GM12878 (cell line): Measurements from ENCODE around the gene HCN3. TPM values are rescaled to one million over a fixed set of nuclear protein-coding genes. Genes with fewer than 3 reads are reported as not detected.
A peak's percentile ranks its signal among the peaks of the same experiment; 100 is the strongest.

Experiments
- ATF3 ChIP-seq: IDR thresholded peaks from 2 replicates; pipeline ENCODE4 v1.6.1; 2011; ENCODE audit warnings: low read depth, mild to moderate bottlenecking, low read length, moderate library complexity, borderline replicate concordance; ENCODE audit errors: extremely low read depth
- CBX5 ChIP-seq: sonication (generic); IDR thresholded peaks from 2 replicates; pipeline ENCODE4 v1.6.1; 2016; ENCODE audit warnings: low read depth, moderate library complexity, mild to moderate bottlenecking, inconsistent platforms
- DPF2 ChIP-seq: fragments of 450-650 bp; IDR thresholded peaks from 2 replicates; pipeline ENCODE4 v1.6.1; 2017; ENCODE audit warnings: mild to moderate bottlenecking
- HDAC6 ChIP-seq: fragments of 200-600 bp; sonication (generic); IDR thresholded peaks from one replicate; pipeline ENCODE4 v1.8.0; 2017; ENCODE audit warnings: antibody characterized with exemption; ENCODE audit not compliant: unreplicated experiment
- HSF1 ChIP-seq: fragments of 150-350 bp; IDR thresholded peaks from 2 replicates; pipeline ENCODE4 v1.6.1; 2014; ENCODE audit warnings: mild to moderate bottlenecking, low read depth, low read length
- KDM1A ChIP-seq: fragments of 200-600 bp; sonication (generic); IDR thresholded peaks from 2 replicates; pipeline ENCODE4 v1.6.1; 2016; ENCODE audit warnings: borderline replicate concordance
- MEF2A ChIP-seq: IDR thresholded peaks from 2 replicates; pipeline ENCODE4 v1.6.1; 2011; ENCODE audit warnings: low read depth, mild to moderate bottlenecking, low read length, moderate library complexity; ENCODE audit not compliant: insufficient read depth
- MLLT1 ChIP-seq: fragments of 450-650 bp; IDR thresholded peaks from 2 replicates; pipeline ENCODE4 v1.6.1; 2016; ENCODE audit warnings: mild to moderate bottlenecking
- MYC ChIP-seq: IDR thresholded peaks from 2 replicates; pipeline ENCODE4 v1.6.1; 2011; ENCODE audit warnings: mild to moderate bottlenecking, low read length, moderate library complexity, inconsistent platforms; ENCODE audit not compliant: insufficient read depth, insufficient replicate concordance, insufficient read length, severe bottlenecking
- PAX5 ChIP-seq: IDR thresholded peaks from 2 replicates; pipeline ENCODE4 v1.6.1; 2011; ENCODE audit warnings: low read depth, low read length, borderline replicate concordance
- PKNOX1 ChIP-seq: fragments of 450-650 bp; IDR thresholded peaks from 2 replicates; pipeline ENCODE4 v1.6.1; 2016; ENCODE audit warnings: mild to moderate bottlenecking
- POLR2AphosphoS2 ChIP-seq: IDR thresholded peaks from 2 replicates; pipeline ENCODE4 v1.6.1; 2011; ENCODE audit warnings: low read depth, mild to moderate bottlenecking, low read length, improper control_type of control experiment, moderate library complexity
- RAD21 ChIP-seq: IDR thresholded peaks from 2 replicates; pipeline ENCODE4 v1.6.1; 2011; ENCODE audit warnings: mild to moderate bottlenecking, low read depth, low read length, moderate library complexity; ENCODE audit not compliant: insufficient read depth
- RB1 ChIP-seq: fragments of 450-650 bp; formaldehyde crosslinking; IDR thresholded peaks from 2 replicates; pipeline ENCODE4 v1.6.1; 2017; ENCODE audit warnings: mild to moderate bottlenecking, borderline replicate concordance
- RCOR1 ChIP-seq: conservative IDR thresholded peaks from 2 replicates; pipeline ENCODE4 v1.6.1; 2012; ENCODE audit warnings: low read depth, low read length, improper control_type of control experiment
- RELB ChIP-seq: fragments of 450-650 bp; IDR thresholded peaks from 2 replicates; pipeline ENCODE4 v1.6.1; 2017; ENCODE audit warnings: low read depth, mild to moderate bottlenecking, moderate library complexity
- SIN3A ChIP-seq: IDR thresholded peaks from 2 replicates; pipeline ENCODE4 v1.6.1; 2012; ENCODE audit warnings: low read depth, low read length, improper control_type of control experiment
- STAT1 ChIP-seq: fragments of 450-650 bp; conservative IDR thresholded peaks from 2 replicates; pipeline ENCODE4 v1.6.1; 2014; ENCODE audit warnings: antibody characterized with exemption, mild to moderate bottlenecking
- ZBTB33 ChIP-seq: fragments of 450-650 bp; IDR thresholded peaks from 2 replicates; pipeline ENCODE4 v1.6.1; 2017; ENCODE audit warnings: mild to moderate bottlenecking
- ZNF217 ChIP-seq: fragments of 450-650 bp; IDR thresholded peaks from 2 replicates; pipeline ENCODE4 v1.6.1; 2017; ENCODE audit warnings: antibody characterized with exemption, mild to moderate bottlenecking
- ZSCAN29 ChIP-seq: fragments of 450-650 bp; IDR thresholded peaks from 2 replicates; pipeline ENCODE4 v1.6.1; 2017; ENCODE audit warnings: mild to moderate bottlenecking, moderate library complexity
- polyA plus RNA-seq, 11 experiments: library from polyadenylated mRNA; depleted of rRNA in 4 of 11; unstranded in 6 of 11; stranded (reverse) in 5 of 11; fragments of >200 nt; fragmentation: Nextera tagmentation in 4 of 11; fragmentation: Illumina TruSeq in 1 of 11; extraction: Ambion mirVana in 4 of 11; extraction: Trizol in 1 of 11; gene quantifications; 1 replicate in 1 of 11; 2 replicates in 10 of 11; pipeline versions ENCODE4 v1.2.1 to v1.2.3, GENCODE V29; 2011 to 2016; ENCODE audit warnings: inconsistent platforms in 2 of 11, missing spikeins in 2 of 11, low read depth in 1 of 11
- total RNA-seq, 4 experiments: library from RNA; depleted of rRNA in 3 of 4; stranded (reverse); fragments of >200 nt in 3 of 4; fragmentation: Illumina TruSeq in 1 of 4; extraction: Trizol in 1 of 4; gene quantifications; 2 replicates each; pipeline versions ENCODE4 v1.2.1 to v1.2.3, GENCODE V29; 2013 to 2021

Gene HCN3
- total and polyA plus RNA-seq, 10 of the 15 experiments (the other 5 are each of a cell fraction or from before 2014, with no cell fraction given), result 0.08 to 4.1 (median 1.8) TPM

- TF ChIP-seq MLLT1, result peak; percentile 41; the same call in 1 of the 2 replicates
- no peak for TF ChIP-seq DPF2
- peak; percentile 89 for TF ChIP-seq RAD21
- no peak for TF ChIP-seq CBX5
- TF ChIP-seq HSF1, result no peak
- TF ChIP-seq ZBTB33, result peak; percentile 36; the same call in 1 of the 2 replicates
- TF ChIP-seq PKNOX1, result peak; percentile 44; the same call in 1 of the 2 replicates
- peak; percentile 80; the same call in 1 of the 2 replicates for TF ChIP-seq RCOR1
- TF ChIP-seq ZNF217, result no peak
- no peak for TF ChIP-seq MYC
- no peak for TF ChIP-seq SIN3A
- TF ChIP-seq RELB, result 0 out of 2 replicates have a peak, but pooled peaks have one; percentile 23
- 0 out of 2 replicates have a peak, but pooled peaks have one; percentile 22 for TF ChIP-seq ATF3
- TF ChIP-seq STAT1, result 0 out of 2 replicates have a peak, but pooled peaks have one; percentile 39
- peak; percentile 27; the same call in 1 of the 2 replicates for TF ChIP-seq PAX5
- peak; percentile 71; the same call in 1 of the 2 replicates for TF ChIP-seq POLR2AphosphoS2
- no peak for TF ChIP-seq HDAC6
- TF ChIP-seq ZSCAN29, result no peak
- no peak for TF ChIP-seq MEF2A
- TF ChIP-seq KDM1A, result no peak
- peak; percentile 85; the same call in 1 of the 2 replicates for TF ChIP-seq RB1
Observed at GRCh38 chr1:155250633-155251449, 26.4 kb upstream of the HCN3 start (continued).
